Nephron progenitor cell (in vitro differentiated cells): ENCODE measurements around the gene LAMTOR1.

Experiments
- DNase-seq: peaks from one replicate; pipeline ENCODE4 v3.0.0; 2021
- H3K27ac Mint-ChIP-seq: 2 replicates; pipeline ENCODE4 v1.8.0; 2021; ENCODE audit warnings: mild to moderate bottlenecking, moderate library complexity, mixed read lengths
- H3K27me3 Mint-ChIP-seq: 2 replicates; pipeline ENCODE4 v1.8.0; 2021; ENCODE audit warnings: mild to moderate bottlenecking, low read depth, mixed read lengths; ENCODE audit not compliant: poor library complexity
- H3K36me3 Mint-ChIP-seq: 2 replicates; pipeline ENCODE4 v1.8.0; 2021; ENCODE audit warnings: low read depth, mixed read lengths
- H3K4me1 Mint-ChIP-seq: 2 replicates; pipeline ENCODE4 v1.8.0; 2021; ENCODE audit warnings: mixed read lengths
- H3K4me3 Mint-ChIP-seq: 2 replicates; pipeline ENCODE4 v1.8.0; 2021; ENCODE audit warnings: mild to moderate bottlenecking, moderate library complexity, mixed read lengths
- H3K9me3 Mint-ChIP-seq: 2 replicates; pipeline ENCODE4 v1.8.0; 2021; ENCODE audit warnings: mild to moderate bottlenecking, moderate library complexity, mixed read lengths
- CTCF ChIP-seq: fragments of 200-600 bp; sonication (generic); IDR thresholded peaks from 2 replicates; pipeline ENCODE4 v1.5.0; 2021; ENCODE audit warnings: antibody characterized with exemption

LAMTOR1 gene

DNA sequence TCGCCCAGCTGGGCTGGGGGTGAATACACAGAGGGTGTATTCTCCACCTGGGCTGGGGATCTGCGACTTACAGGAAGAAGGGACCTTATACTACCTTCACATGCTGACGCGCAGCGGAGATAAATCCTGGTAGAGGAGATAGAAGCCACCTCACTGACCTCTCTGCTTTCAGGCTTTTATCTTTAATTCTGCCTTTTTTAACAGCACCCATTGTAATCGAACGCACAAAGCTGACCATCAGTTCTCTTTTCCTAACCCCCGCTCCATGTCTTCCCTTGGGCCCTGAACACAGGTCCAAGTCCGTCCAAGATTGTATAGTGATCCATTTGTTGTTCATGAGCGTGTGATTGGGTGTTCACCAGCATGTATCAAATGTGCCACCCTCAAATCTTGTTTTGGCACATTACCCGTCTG, 664 bp upstream of the LAMTOR1 start:
- DNase-seq = no peak
- H3K4me1 Mint-ChIP-seq = peaks cover 44% of the 10 kb centered on the region
- no peak for TF ChIP-seq CTCF
- peaks cover 22% of the 10 kb centered on the region for H3K36me3 Mint-ChIP-seq
- H3K4me3 Mint-ChIP-seq = peak overlapping the region; percentile 93
- H3K27ac Mint-ChIP-seq = peak overlapping the region; percentile 96
- H3K9me3 Mint-ChIP-seq = peaks cover 3% of the 10 kb centered on the region
- H3K27me3 Mint-ChIP-seq = peaks cover 3% of the 10 kb centered on the region

- peaks cover 44% of the 10 kb centered on the region for H3K4me1 Mint-ChIP-seq
- no peak for TF ChIP-seq CTCF
- no peak for DNase-seq
- H3K4me3 Mint-ChIP-seq = peak overlapping the region; percentile 93
- H3K27me3 Mint-ChIP-seq = peaks cover 3% of the 10 kb centered on the region
- H3K9me3 Mint-ChIP-seq = peaks cover 3% of the 10 kb centered on the region
- peaks cover 28% of the 10 kb centered on the region for H3K36me3 Mint-ChIP-seq
- H3K27ac Mint-ChIP-seq = peak overlapping the region; percentile 96
Observed at GRCh38 chr11:72102631-72102945, 509 bp downstream of the LAMTOR1 start.

DNA sequence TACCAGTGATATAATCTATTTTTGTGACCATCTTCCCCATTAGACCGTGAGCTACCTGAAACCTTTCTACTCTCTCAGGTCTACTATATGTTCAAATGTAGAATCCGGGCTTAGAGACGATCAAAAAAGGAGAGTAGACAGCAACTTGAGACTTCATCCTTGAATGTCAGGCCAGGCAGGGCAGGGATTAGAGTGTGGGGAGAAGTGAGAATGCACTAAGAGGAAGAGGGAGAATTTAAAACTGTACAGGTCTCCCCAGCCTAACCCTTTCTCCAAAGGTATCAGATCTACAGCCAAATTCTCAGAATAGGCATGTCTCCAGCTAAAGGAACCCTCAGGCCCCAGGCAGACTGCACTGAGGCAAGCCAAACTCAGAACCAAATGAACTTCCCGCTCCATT, 935 bp downstream of the LAMTOR1 start:
- peaks cover 3% of the 10 kb centered on the region for H3K9me3 Mint-ChIP-seq
- H3K4me3 Mint-ChIP-seq = peak overlapping the region; percentile 93
- H3K4me1 Mint-ChIP-seq = peaks cover 44% of the 10 kb centered on the region
- H3K36me3 Mint-ChIP-seq = peaks cover 28% of the 10 kb centered on the region
- H3K27ac Mint-ChIP-seq = peak overlapping the region; percentile 96
- peaks cover 3% of the 10 kb centered on the region for H3K27me3 Mint-ChIP-seq
- TF ChIP-seq CTCF = no peak
- no peak for DNase-seq

GRCh38 chr11:72100462-72100861, 2.6 kb downstream of the LAMTOR1 start:
- Mint-ChIP-seq H3K27me3 (no peaks in the 10 kb centered on the region), H3K9me3 (peaks cover 3% of the 10 kb centered on the region), H3K36me3 (peaks cover 32% of the 10 kb centered on the region), H3K27ac (peak overlapping the region; percentile 83), H3K4me1 (peaks cover 44% of the 10 kb centered on the region), H3K4me3 (no peak overlapping the region)
- no peak for DNase-seq
- no peak for TF ChIP-seq CTCF

DNA sequence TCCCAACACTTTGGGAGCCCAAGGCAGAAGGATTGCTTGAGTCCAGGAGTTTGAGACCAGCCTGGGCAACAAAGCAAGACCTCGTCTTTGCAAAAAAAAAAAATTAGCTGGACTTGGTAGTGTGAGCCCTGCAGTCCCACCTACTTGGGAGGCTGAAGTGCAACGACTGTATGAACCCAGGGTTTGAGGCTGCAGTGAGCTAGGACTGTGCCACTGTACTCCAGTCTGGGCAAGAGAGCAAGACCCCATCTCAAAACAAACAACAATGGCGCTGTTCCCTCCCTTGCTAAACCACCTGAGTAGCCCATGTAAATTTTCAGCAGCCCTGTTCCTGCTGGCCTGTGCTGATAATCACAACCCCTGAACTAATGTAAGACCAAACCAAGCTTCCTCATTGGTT, 3.1 kb downstream of the LAMTOR1 start:
- H3K27ac Mint-ChIP-seq = no peak overlapping the region
- H3K4me3 Mint-ChIP-seq = no peak overlapping the region
- peaks cover 33% of the 10 kb centered on the region for H3K36me3 Mint-ChIP-seq
- TF ChIP-seq CTCF = no peak
- no peaks in the 10 kb centered on the region for H3K27me3 Mint-ChIP-seq
- no peak for DNase-seq
- H3K4me1 Mint-ChIP-seq = peaks cover 43% of the 10 kb centered on the region
- peaks cover 3% of the 10 kb centered on the region for H3K9me3 Mint-ChIP-seq

DNA sequence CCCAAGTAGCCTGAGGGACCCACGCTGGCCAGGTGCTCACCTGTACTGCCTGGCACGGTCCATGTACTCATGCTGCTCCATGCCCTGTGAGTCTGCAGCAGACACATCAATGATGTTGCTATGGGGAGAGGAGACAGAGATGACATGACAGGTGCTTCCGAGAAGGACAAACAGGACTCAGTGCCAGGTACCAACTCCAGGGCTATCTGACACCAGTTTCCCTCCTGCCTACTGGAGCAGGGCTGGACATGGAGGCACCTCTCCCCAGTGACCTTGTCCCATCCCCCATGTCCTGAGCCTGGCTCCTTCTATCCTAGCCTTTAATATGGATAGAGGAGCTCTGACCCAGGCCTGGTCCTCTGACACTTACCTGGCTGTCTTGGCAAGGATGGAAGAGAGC, 4.4 kb downstream of the LAMTOR1 start:
- no peak for DNase-seq
- Mint-ChIP-seq H3K27ac (no peak overlapping the region), H3K27me3 (no peaks in the 10 kb centered on the region), H3K36me3 (peaks cover 35% of the 10 kb centered on the region), H3K9me3 (peaks cover under 1% of the 10 kb centered on the region), H3K4me1 (peaks cover 30% of the 10 kb centered on the region), H3K4me3 (no peak overlapping the region)
- TF ChIP-seq CTCF = no peak
